ENCODE data around the gene GALNT17. TPM values are rescaled to one million over a fixed set of nuclear protein-coding genes. Genes with fewer than 3 reads are reported as not detected.
"Not testable (repeated sequence)": the region's sequence is repeated elsewhere in the genome, so short reads cannot be mapped to it uniquely, and the experiment has no call there.

GALNT17 gene
- total RNA-seq, 1 experiment from 2014 or later: not detected

GRCh38 chr7:71165708-71166107 is 33.8 kb downstream of the GALNT17 start:
- DNase-seq (ENCODE audit: low read depth): no peak

- DNase-seq (ENCODE audit: low read depth): no peak
These were observed 39.5 kb downstream of the GALNT17 start for GRCh38 chr7:71171476-71171875.

GRCh38 chr7:71173955-71174354 is 42.0 kb downstream of the GALNT17 start:
- no peak for DNase-seq (ENCODE audit: low read depth)

- no peak for DNase-seq (ENCODE audit: low read depth)
These were observed 50.5 kb downstream of the GALNT17 start for GRCh38 chr7:71182438-71182935.

GRCh38 chr7:71184136-71184535 is 52.2 kb downstream of the GALNT17 start:
- DNase-seq (ENCODE audit: low read depth): no peak

- DNase-seq (ENCODE audit: low read depth): no peak
These were observed 52.7 kb downstream of the GALNT17 start for GRCh38 chr7:71184609-71185008.

GRCh38 chr7:71186535-71187057 is 54.7 kb downstream of the GALNT17 start:
- DNase-seq (ENCODE audit: low read depth): no peak

GRCh38 chr7:71191771-71192170 is 59.8 kb downstream of the GALNT17 start:
- no peak for DNase-seq (ENCODE audit: low read depth)

- no peak for DNase-seq (ENCODE audit: low read depth)
These were observed 61.3 kb downstream of the GALNT17 start for GRCh38 chr7:71193099-71193810.

- DNase-seq (ENCODE audit: low read depth): no peak
These were observed 66.4 kb downstream of the GALNT17 start for GRCh38 chr7:71198391-71198790.

GRCh38 chr7:71198887-71199286 is 66.9 kb downstream of the GALNT17 start:
- DNase-seq (ENCODE audit: low read depth): no peak

- no peak for DNase-seq (ENCODE audit: low read depth)
These were observed 74.2 kb downstream of the GALNT17 start for GRCh38 chr7:71206184-71206583.

GRCh38 chr7:71208881-71209280 is 76.9 kb downstream of the GALNT17 start:
- DNase-seq (ENCODE audit: low read depth): no peak

GRCh38 chr7:71209484-71209883 is 77.5 kb downstream of the GALNT17 start:
- DNase-seq (ENCODE audit: low read depth): not testable (repeated sequence)

GRCh38 chr7:71210220-71210619 is 78.3 kb downstream of the GALNT17 start:
- no peak for DNase-seq (ENCODE audit: low read depth)

- not testable (repeated sequence) for DNase-seq (ENCODE audit: low read depth)
These were observed 80.5 kb downstream of the GALNT17 start for GRCh38 chr7:71212433-71212832.

- DNase-seq (ENCODE audit: low read depth): no peak
These were observed 84.3 kb downstream of the GALNT17 start for GRCh38 chr7:71216211-71216610.

- no peak for DNase-seq (ENCODE audit: low read depth)
These were observed 88.3 kb downstream of the GALNT17 start for GRCh38 chr7:71220210-71220695.

- DNase-seq (ENCODE audit: low read depth): no peak
These were observed 89.1 kb downstream of the GALNT17 start for GRCh38 chr7:71221049-71221448.

- DNase-seq (ENCODE audit: low read depth): no peak
These were observed 89.6 kb downstream of the GALNT17 start for GRCh38 chr7:71221549-71221948.

- DNase-seq (ENCODE audit: low read depth): no peak
These were observed 95.2 kb downstream of the GALNT17 start for GRCh38 chr7:71227126-71227525.

GRCh38 chr7:71229148-71229547 is 97.2 kb downstream of the GALNT17 start:
- DNase-seq (ENCODE audit: low read depth): no peak

GRCh38 chr7:71229699-71230098 is 97.8 kb downstream of the GALNT17 start:
- no peak for DNase-seq (ENCODE audit: low read depth)

Data from Daoy (cell line).